ENCODE results near the gene ATRNL1.

DNA sequence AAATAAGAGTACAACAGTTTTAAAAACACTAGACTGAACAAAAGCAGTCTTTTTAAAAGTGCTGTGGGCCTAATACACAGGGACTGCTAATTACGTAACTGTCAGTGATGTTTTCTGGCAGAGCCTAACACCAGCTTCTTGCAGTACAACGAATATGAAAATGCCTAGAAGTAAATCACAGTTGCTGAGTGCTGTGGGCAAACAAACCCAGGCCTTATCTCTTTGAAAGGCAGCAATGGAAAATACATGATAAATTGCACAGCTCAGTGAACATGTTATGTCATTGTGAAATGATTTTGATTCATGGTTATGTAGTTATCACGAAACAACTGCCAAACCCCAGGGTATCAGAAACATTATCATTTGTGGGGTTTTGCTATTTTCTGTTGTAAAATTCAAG is 751.4 kb downstream of the ATRNL1 start:
- TF ChIP-seq ZNF263 (CRISPR knock-in tag; IDR thresholded peaks at IDR 0.05; ENCODE audit: low read depth) (no peak), SMAD3 (CRISPR knock-in tag; IDR thresholded peaks at IDR 0.05; ENCODE audit: borderline replicate concordance) (no peak), IRF2 (CRISPR knock-in tag; IDR thresholded peaks at IDR 0.05; ENCODE audit: borderline replicate concordance, low read depth) (no peak)
- TF ChIP-seq, protein P1, sequence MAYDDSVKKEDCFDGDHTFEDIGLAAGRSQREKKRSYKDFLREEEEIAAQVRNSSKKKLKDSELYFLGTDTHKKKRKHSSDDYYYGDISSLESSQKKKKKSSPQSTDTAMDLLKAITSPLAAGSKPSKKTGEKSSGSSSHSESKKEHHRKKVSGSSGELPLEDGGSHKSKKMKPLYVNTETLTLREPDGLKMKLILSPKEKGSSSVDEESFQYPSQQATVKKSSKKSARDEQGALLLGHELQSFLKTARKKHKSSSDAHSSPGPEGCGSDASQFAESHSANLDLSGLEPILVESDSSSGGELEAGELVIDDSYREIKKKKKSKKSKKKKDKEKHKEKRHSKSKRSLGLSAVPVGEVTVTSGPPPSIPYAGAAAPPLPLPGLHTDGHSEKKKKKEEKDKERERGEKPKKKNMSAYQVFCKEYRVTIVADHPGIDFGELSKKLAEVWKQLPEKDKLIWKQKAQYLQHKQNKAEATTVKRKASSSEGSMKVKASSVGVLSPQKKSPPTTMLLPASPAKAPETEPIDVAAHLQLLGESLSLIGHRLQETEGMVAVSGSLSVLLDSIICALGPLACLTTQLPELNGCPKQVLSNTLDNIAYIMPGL (CRISPR knock-in tag; IDR thresholded peaks at IDR 0.05) = no peak
- TF ChIP-seq, protein P2, sequence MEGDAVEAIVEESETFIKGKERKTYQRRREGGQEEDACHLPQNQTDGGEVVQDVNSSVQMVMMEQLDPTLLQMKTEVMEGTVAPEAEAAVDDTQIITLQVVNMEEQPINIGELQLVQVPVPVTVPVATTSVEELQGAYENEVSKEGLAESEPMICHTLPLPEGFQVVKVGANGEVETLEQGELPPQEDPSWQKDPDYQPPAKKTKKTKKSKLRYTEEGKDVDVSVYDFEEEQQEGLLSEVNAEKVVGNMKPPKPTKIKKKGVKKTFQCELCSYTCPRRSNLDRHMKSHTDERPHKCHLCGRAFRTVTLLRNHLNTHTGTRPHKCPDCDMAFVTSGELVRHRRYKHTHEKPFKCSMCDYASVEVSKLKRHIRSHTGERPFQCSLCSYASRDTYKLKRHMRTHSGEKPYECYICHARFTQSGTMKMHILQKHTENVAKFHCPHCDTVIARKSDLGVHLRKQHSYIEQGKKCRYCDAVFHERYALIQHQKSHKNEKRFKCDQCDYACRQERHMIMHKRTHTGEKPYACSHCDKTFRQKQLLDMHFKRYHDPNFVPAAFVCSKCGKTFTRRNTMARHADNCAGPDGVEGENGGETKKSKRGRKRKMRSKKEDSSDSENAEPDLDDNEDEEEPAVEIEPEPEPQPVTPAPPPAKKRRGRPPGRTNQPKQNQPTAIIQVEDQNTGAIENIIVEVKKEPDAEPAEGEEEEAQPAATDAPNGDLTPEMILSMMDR (IDR thresholded peaks at IDR 0.05) = no peak
- TF ChIP-seq, protein P3, sequence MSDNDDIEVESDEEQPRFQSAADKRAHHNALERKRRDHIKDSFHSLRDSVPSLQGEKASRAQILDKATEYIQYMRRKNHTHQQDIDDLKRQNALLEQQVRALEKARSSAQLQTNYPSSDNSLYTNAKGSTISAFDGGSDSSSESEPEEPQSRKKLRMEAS (CRISPR knock-in tag; IDR thresholded peaks at IDR 0.05) = no peak
